ENCODE measurements around the gene EML1.

DNA sequence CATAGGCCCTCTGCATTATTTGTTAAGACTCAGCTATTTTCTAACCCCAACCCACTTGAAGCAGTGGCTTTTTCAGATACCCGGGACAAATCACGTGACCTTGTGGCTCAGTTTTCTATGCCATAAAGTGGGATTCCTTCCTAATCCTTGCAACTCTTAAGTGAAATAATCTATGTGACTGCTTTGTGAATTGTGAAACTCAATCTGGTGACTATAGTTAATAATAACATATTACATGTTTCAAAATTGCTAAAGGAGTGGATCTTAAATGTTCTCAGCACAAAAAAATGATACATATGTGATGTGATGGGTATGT is 17.3 kb downstream of the EML1 start:
- TF ChIP-seq POLR2AphosphoS5 (IDR thresholded peaks at IDR 0.05) (no peak), POLR2A (IDR thresholded peaks at IDR 0.05) (no peak)
- TF ChIP-seq, protein P1, sequence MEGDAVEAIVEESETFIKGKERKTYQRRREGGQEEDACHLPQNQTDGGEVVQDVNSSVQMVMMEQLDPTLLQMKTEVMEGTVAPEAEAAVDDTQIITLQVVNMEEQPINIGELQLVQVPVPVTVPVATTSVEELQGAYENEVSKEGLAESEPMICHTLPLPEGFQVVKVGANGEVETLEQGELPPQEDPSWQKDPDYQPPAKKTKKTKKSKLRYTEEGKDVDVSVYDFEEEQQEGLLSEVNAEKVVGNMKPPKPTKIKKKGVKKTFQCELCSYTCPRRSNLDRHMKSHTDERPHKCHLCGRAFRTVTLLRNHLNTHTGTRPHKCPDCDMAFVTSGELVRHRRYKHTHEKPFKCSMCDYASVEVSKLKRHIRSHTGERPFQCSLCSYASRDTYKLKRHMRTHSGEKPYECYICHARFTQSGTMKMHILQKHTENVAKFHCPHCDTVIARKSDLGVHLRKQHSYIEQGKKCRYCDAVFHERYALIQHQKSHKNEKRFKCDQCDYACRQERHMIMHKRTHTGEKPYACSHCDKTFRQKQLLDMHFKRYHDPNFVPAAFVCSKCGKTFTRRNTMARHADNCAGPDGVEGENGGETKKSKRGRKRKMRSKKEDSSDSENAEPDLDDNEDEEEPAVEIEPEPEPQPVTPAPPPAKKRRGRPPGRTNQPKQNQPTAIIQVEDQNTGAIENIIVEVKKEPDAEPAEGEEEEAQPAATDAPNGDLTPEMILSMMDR (IDR thresholded peaks at IDR 0.05), result no peak

Data from stomach (tissue), 4 donors.